Placental epithelial cell (primary cell): Measurements from ENCODE around the gene ZNF415. TPM values are rescaled to one million over a fixed set of nuclear protein-coding genes. Genes with fewer than 3 reads are reported as not detected.

Experiments
- total RNA-seq: library from RNA; depleted of rRNA; stranded (reverse); fragments of >200 nt; gene quantifications from 2 replicates; pipeline ENCODE4 v1.2.3, GENCODE V29; 2012

The ZNF415 gene
- 16.7 and 22.0 TPM in 2 replicates for total RNA-seq

DNA sequence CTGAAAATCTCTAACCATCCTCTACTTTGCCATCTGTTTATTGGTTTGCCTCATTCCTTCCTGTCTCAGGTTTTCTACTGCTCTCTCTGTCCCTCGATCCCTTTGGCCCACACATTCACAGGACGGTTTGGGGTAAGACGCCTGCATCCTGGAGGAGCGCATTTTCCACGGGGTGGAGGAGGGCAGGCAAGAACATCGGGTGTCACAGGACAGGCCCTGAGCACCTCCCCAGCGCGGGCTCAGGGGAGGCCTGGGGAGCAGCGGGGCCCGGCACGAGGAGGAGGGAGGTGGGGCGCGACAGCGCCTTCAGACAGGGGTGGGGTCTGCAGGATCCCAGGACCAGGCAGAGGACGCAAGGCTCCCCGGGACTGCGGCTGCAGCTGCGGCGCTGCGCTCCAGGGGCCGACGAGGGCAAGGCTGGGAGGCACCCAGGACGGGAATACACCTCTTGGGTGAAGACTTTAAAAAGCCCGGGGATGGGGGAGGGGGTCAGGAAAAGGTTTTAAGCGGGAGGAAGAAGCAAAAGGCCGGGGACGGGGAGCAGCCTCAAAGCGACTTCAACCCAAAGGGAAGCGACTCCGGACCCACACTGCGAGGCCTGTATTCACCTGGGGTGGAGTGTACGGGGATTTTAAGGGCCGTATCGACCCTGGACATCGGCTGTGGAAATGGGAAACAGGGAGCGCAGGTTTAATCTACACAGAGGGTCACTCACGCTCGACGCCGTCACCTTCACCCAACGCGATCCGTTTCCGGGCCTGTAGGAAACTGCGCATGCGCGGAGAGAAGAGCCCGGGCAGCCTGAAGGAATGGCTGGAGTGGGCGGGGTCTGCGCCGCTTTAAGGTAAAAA lies at the start of gene ZNF415:
ZNF415 (minus strand) TSS at position 770 of the 851 bp plus-strand sequence. CDS start 10,234 bp downstream, outside the sequence.

DNA sequence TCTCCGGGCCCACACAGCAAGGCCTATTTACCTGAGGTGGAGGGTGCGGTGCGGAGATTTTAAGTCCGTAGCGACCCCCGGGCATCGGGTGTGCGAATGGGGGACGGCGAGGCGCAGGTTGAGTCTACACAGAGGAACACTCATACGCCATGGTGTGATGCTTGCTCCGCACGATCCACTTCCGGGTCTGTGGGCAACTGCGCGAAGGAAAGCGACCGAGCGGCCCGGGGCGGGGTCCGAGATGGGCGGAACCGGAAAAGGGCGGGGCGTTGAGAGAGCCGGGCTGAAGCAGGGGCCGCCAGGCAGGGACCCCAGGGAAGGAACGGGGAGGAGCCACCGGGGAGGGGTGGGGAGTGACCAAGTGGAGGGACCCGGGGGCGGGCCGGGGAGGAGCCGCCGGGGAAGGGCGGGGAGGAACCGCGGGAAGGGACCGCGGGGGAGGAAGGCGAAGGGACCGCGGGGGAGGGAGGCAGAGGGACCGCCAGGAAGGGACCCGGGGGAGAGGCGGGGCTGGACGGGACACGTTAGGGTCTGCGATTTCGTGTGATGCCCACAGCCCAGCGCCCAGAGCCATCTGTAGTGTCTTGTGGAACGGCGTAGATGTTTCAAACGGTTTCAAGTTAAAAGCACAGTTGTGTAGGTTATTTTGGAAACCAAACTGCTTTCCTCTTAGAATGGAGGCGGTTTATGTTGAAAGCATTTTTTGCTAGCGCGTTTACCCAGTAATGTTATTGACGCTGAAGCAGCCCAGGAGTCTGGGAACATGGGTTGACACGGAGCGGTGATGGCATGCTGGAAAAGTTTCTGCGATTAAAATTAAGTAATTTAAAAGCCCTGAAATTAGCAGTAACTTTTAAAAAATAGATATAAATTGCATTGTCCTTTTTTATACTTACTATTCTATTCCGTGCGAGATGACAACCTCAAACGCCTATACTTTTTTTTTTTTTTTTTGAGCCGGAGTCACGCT lies 29.2 kb downstream of the ZNF415 start, which contains the start of gene ZNF160:
ZNF160 (minus strand) TSS at position 189 of the 970 bp plus-strand sequence. CDS start 17,146 bp downstream, outside the sequence.

Other genes with a start within 250 kb of the ZNF415 start
- 17.3 and 21.5 TPM in 2 replicates for gene ZNF320, start 235.3 kb downstream of the ZNF415 start, total RNA-seq
- 11.8 and 12.3 TPM in 2 replicates for gene ZNF888, start 209.5 kb downstream of the ZNF415 start, total RNA-seq
- 14.7 and 14.9 TPM in 2 replicates for gene ZNF816, start 170.0 kb downstream of the ZNF415 start, total RNA-seq
- 0.39 and 1.5 TPM in 2 replicates for gene ERVV-1, start 119.0 kb downstream of the ZNF415 start, total RNA-seq
- 0.11 TPM in 1 of 2 replicates, not detected in the other for gene ERVV-2, start 88.2 kb downstream of the ZNF415 start, total RNA-seq
- gene ZNF160, start 29.5 kb downstream of the ZNF415 start, total RNA-seq = 43.9 and 50.6 TPM in 2 replicates
- 13.3 and 16.5 TPM in 2 replicates for gene ZNF347, start 26.1 kb upstream of the ZNF415 start, total RNA-seq
- gene ZNF665, start 60.4 kb upstream of the ZNF415 start, total RNA-seq = 10.6 and 16.9 TPM in 2 replicates
- gene ZNF677, start 122.0 kb upstream of the ZNF415 start, total RNA-seq = 24.8 and 33.0 TPM in 2 replicates
- not detected in 2 replicates for gene VN1R2, start 125.4 kb upstream of the ZNF415 start, total RNA-seq
- not detected in 2 replicates for gene VN1R4, start 134.8 kb upstream of the ZNF415 start, total RNA-seq
- gene ZNF845, start 200.8 kb upstream of the ZNF415 start, total RNA-seq = 10.3 and 11.4 TPM in 2 replicates
- 12.3 and 20.0 TPM in 2 replicates for gene ZNF525, start 232.8 kb upstream of the ZNF415 start, total RNA-seq